WI38 (cell line): Measurements from ENCODE around the gene PSMA5.

Experiments used
- H3K4me3 ChIP-seq: 2 replicates; pipeline ENCODE4 v1.5.1; 2011; ENCODE audit warnings: low read depth, mild to moderate bottlenecking, control low read depth, low read length
- TF ChIP-seq, protein P1 (sequence below): IDR thresholded peaks from 2 replicates; pipeline ENCODE4 v1.5.1; 2012; ENCODE audit warnings: low read depth, mild to moderate bottlenecking, control low read depth, low read length

Gene PSMA5

GRCh38 chr1:109350182-109350581, 76.1 kb downstream of the PSMA5 start:
- TF ChIP-seq, protein P1, sequence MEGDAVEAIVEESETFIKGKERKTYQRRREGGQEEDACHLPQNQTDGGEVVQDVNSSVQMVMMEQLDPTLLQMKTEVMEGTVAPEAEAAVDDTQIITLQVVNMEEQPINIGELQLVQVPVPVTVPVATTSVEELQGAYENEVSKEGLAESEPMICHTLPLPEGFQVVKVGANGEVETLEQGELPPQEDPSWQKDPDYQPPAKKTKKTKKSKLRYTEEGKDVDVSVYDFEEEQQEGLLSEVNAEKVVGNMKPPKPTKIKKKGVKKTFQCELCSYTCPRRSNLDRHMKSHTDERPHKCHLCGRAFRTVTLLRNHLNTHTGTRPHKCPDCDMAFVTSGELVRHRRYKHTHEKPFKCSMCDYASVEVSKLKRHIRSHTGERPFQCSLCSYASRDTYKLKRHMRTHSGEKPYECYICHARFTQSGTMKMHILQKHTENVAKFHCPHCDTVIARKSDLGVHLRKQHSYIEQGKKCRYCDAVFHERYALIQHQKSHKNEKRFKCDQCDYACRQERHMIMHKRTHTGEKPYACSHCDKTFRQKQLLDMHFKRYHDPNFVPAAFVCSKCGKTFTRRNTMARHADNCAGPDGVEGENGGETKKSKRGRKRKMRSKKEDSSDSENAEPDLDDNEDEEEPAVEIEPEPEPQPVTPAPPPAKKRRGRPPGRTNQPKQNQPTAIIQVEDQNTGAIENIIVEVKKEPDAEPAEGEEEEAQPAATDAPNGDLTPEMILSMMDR = no peak
- no peak overlapping the region for H3K4me3 ChIP-seq
